HEK293 (cell line): Measurements from ENCODE around the gene ULBP3.

Experiments
- CTCF ChIA-PET: fragments of 350-600 bp; formaldehyde crosslinking; extraction: SDS; loops from one replicate; lab custom pipeline; 2021; ENCODE audit warnings: antibody characterized with exemption; lab: Yijun Ruan, JAX
- POLR2A ChIA-PET: fragments of 300-600 bp; formaldehyde crosslinking; extraction: SDS; loops from one replicate; lab custom pipeline; 2020; ENCODE audit warnings: antibody characterized with exemption, inconsistent platforms; lab: Yijun Ruan, JAX
- H3K27ac ChIP-seq: fragments of 200-500 bp; sonication (Bioruptor generic); 2 replicates; pipeline ENCODE4 v1.5.1; 2014; ENCODE audit warnings: low read depth, low read length, control low read depth, inconsistent platforms; ENCODE audit errors: extremely low read depth
- H3K36me3 ChIP-seq, 2 experiments: fragments of 200-500 bp in 1 of 2; sonication (Bioruptor generic) in 1 of 2; 1 replicate in 1 of 2; 2 replicates in 1 of 2; pipeline ENCODE4 v1.5.1; 2014 to 2017; ENCODE audit warnings: inconsistent platforms in 2 of 2, low read length in 2 of 2; ENCODE audit not compliant: control insufficient read depth in 2 of 2, insufficient read depth in 1 of 2
- H3K4me1 ChIP-seq: fragments of 200-500 bp; sonication (Bioruptor generic); 2 replicates; pipeline ENCODE4 v1.5.1; 2014; ENCODE audit warnings: mild to moderate bottlenecking, low read length, inconsistent platforms; ENCODE audit not compliant: control insufficient read depth, insufficient read depth
- H3K4me3 ChIP-seq: 2 replicates; pipeline ENCODE4 v1.5.1; 2011; ENCODE audit warnings: low read depth, mild to moderate bottlenecking, control low read depth, low read length, moderate library complexity
- H3K9me3 ChIP-seq: fragments of 200-500 bp; sonication (Bioruptor generic); 2 replicates; pipeline ENCODE4 v1.5.1; 2014; ENCODE audit warnings: low read depth, low read length, inconsistent platforms; ENCODE audit not compliant: control insufficient read depth, insufficient read depth
- GLI2 ChIP-seq: fragments of 450-650 bp; formaldehyde crosslinking; IDR thresholded peaks from 2 replicates; pipeline ENCODE4; 2017; ENCODE audit warnings: missing biosample characterization, missing genetic modification characterization, low read depth, borderline replicate concordance
- HOXA7 ChIP-seq: sonication (generic); formaldehyde crosslinking; IDR thresholded peaks from 2 replicates; pipeline ENCODE4 v1.8.1; 2022; ENCODE audit warnings: missing genetic modification reagents, borderline replicate concordance
- KLF10 ChIP-seq: fragments of 450-650 bp; IDR thresholded peaks from 2 replicates; pipeline ENCODE4 v1.5.1; 2018; ENCODE audit warnings: missing biosample characterization, mild to moderate bottlenecking, missing genetic modification characterization
- ZEB2 ChIP-seq: fragments of 450-650 bp; formaldehyde crosslinking; IDR thresholded peaks from 2 replicates; pipeline ENCODE4 v1.5.1; 2016; ENCODE audit warnings: missing biosample characterization, missing genetic modification characterization
- ZFP41 ChIP-seq: fragments of 450-650 bp; formaldehyde crosslinking; IDR thresholded peaks from 2 replicates; pipeline ENCODE4 v1.5.1; 2016; ENCODE audit warnings: missing biosample characterization, missing genetic modification characterization, borderline replicate concordance
- ZNF114 ChIP-seq: fragments of 450-650 bp; formaldehyde crosslinking; IDR thresholded peaks from 2 replicates; pipeline ENCODE4 v1.5.0; 2017; ENCODE audit warnings: missing biosample characterization, missing genetic modification characterization
- ZNF121 ChIP-seq: fragments of 450-650 bp; formaldehyde crosslinking; IDR thresholded peaks from 2 replicates; pipeline ENCODE4 v1.5.1; 2016; ENCODE audit warnings: missing biosample characterization, missing genetic modification characterization
- ZNF2 ChIP-seq: fragments of 450-650 bp; formaldehyde crosslinking; IDR thresholded peaks from 2 replicates; pipeline ENCODE4 v1.5.1; 2016; ENCODE audit warnings: missing biosample characterization, missing genetic modification characterization
- ZNF341 ChIP-seq: fragments of 450-650 bp; formaldehyde crosslinking; IDR thresholded peaks from 2 replicates; pipeline ENCODE4; 2016; ENCODE audit warnings: low read depth, missing biosample characterization, missing genetic modification characterization
- ZNF350 ChIP-seq: fragments of 450-650 bp; formaldehyde crosslinking; IDR thresholded peaks from 2 replicates; pipeline ENCODE4 v1.5.0; 2017; ENCODE audit warnings: missing biosample characterization, mild to moderate bottlenecking, missing genetic modification characterization
- ZNF404 ChIP-seq: fragments of 450-650 bp; formaldehyde crosslinking; IDR thresholded peaks from 2 replicates; pipeline ENCODE4 v1.5.1; 2017; ENCODE audit warnings: missing biosample characterization, missing genetic modification characterization
- ZNF416 ChIP-seq: fragments of 450-650 bp; formaldehyde crosslinking; IDR thresholded peaks from 2 replicates; pipeline ENCODE4 v1.5.1; 2016; ENCODE audit warnings: missing biosample characterization, missing genetic modification characterization
- ZNF514 ChIP-seq: fragments of 450-650 bp; formaldehyde crosslinking; IDR thresholded peaks from 2 replicates; pipeline ENCODE4 v1.5.1; 2016; ENCODE audit warnings: missing biosample characterization, missing genetic modification characterization
- ZSCAN16 ChIP-seq: fragments of 450-650 bp; formaldehyde crosslinking; IDR thresholded peaks from 2 replicates; pipeline ENCODE4 v1.5.1; 2016; ENCODE audit warnings: missing biosample characterization, missing genetic modification characterization
- TF ChIP-seq, protein P1 (sequence below): fragments of 450-650 bp; formaldehyde crosslinking; IDR thresholded peaks from 2 replicates; pipeline ENCODE4; 2016; ENCODE audit warnings: missing biosample characterization, missing genetic modification characterization
- TF ChIP-seq, protein P2 (sequence below): fragments of 450-650 bp; formaldehyde crosslinking; IDR thresholded peaks from 2 replicates; pipeline ENCODE4 v1.5.1; 2017; ENCODE audit warnings: missing biosample characterization, missing genetic modification characterization
- TF ChIP-seq, protein P3 (sequence below): fragments of 450-650 bp; formaldehyde crosslinking; IDR thresholded peaks from 2 replicates; pipeline ENCODE4 v1.5.1; 2017; ENCODE audit warnings: missing biosample characterization, mild to moderate bottlenecking, missing genetic modification characterization, moderate library complexity
- TF ChIP-seq, protein P4 (sequence below): fragments of 450-650 bp; formaldehyde crosslinking; IDR thresholded peaks from 2 replicates; pipeline ENCODE4 v1.5.0; 2017; ENCODE audit warnings: missing biosample characterization, missing genetic modification characterization, borderline replicate concordance
- TF ChIP-seq, protein P5 (sequence below): fragments of 450-650 bp; formaldehyde crosslinking; IDR thresholded peaks from 2 replicates; pipeline ENCODE4 v1.5.1; 2016; ENCODE audit warnings: missing biosample characterization, missing genetic modification characterization

Gene ULBP3

DNA sequence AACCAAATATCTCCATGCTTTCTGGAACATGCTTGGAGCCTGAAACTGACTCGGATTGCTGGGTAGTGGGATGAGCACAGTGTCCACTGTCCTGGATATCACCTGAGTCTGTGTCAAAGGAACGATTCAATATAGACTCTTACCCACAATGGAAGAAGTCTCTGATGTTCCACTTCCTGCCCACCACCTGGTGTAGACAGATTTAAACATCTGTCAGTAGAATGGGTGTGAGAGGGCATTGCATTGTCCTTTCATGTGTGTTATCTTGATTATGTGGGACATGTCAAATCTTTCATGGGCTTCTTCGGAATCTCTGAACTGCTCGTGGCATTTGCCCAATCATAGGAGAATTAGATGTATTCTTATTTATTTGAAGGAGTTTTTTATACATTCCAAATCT lies 20.8 kb downstream of the ULBP3 start:
- CTCF ChIA-PET, result no interaction called here
- Histone ChIP-seq H3K27ac (no peak overlapping the region), H3K4me3 (no peak overlapping the region)
- POLR2A ChIA-PET, result no interaction called here
- TF ChIP-seq, protein P1, sequence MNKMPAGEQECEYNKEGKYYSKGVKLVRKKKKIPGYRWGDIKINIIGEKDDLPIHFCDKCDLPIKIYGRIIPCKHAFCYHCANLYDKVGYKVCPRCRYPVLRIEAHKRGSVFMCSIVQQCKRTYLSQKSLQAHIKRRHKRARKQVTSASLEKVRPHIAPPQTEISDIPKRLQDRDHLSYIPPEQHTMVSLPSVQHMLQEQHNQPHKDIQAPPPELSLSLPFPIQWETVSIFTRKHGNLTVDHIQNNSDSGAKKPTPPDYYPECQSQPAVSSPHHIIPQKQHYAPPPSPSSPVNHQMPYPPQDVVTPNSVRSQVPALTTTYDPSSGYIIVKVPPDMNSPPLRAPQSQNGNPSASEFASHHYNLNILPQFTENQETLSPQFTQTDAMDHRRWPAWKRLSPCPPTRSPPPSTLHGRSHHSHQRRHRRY (tag by site-specific recombination), result no peak
- TF ChIP-seq ZEB2 (tag by site-specific recombination), result no peak
- no peak for TF ChIP-seq GLI2
- TF ChIP-seq, protein P2, sequence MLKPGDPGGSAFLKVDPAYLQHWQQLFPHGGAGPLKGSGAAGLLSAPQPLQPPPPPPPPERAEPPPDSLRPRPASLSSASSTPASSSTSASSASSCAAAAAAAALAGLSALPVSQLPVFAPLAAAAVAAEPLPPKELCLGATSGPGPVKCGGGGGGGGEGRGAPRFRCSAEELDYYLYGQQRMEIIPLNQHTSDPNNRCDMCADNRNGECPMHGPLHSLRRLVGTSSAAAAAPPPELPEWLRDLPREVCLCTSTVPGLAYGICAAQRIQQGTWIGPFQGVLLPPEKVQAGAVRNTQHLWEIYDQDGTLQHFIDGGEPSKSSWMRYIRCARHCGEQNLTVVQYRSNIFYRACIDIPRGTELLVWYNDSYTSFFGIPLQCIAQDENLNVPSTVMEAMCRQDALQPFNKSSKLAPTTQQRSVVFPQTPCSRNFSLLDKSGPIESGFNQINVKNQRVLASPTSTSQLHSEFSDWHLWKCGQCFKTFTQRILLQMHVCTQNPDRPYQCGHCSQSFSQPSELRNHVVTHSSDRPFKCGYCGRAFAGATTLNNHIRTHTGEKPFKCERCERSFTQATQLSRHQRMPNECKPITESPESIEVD, result no peak
- TF ChIP-seq ZNF350, result no peak
- TF ChIP-seq HOXA7 (CRISPR knock-in tag), result no peak
- TF ChIP-seq, protein P3, sequence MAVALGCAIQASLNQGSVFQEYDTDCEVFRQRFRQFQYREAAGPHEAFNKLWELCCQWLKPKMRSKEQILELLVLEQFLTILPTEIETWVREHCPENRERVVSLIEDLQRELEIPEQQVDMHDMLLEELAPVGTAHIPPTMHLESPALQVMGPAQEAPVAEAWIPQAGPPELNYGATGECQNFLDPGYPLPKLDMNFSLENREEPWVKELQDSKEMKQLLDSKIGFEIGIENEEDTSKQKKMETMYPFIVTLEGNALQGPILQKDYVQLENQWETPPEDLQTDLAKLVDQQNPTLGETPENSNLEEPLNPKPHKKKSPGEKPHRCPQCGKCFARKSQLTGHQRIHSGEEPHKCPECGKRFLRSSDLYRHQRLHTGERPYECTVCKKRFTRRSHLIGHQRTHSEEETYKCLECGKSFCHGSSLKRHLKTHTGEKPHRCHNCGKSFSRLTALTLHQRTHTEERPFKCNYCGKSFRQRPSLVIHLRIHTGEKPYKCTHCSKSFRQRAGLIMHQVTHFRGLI (tag by site-specific recombination), result no peak
- no peak for TF ChIP-seq ZNF341 (tag by site-specific recombination)
- TF ChIP-seq ZNF404 (tag by site-specific recombination), result no peak
- TF ChIP-seq ZFP41 (tag by site-specific recombination), result no peak
- TF ChIP-seq ZNF114, result no peak
- TF ChIP-seq, protein P4, sequence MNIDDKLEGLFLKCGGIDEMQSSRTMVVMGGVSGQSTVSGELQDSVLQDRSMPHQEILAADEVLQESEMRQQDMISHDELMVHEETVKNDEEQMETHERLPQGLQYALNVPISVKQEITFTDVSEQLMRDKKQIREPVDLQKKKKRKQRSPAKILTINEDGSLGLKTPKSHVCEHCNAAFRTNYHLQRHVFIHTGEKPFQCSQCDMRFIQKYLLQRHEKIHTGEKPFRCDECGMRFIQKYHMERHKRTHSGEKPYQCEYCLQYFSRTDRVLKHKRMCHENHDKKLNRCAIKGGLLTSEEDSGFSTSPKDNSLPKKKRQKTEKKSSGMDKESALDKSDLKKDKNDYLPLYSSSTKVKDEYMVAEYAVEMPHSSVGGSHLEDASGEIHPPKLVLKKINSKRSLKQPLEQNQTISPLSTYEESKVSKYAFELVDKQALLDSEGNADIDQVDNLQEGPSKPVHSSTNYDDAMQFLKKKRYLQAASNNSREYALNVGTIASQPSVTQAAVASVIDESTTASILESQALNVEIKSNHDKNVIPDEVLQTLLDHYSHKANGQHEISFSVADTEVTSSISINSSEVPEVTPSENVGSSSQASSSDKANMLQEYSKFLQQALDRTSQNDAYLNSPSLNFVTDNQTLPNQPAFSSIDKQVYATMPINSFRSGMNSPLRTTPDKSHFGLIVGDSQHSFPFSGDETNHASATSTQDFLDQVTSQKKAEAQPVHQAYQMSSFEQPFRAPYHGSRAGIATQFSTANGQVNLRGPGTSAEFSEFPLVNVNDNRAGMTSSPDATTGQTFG, result no peak
- TF ChIP-seq ZNF2 (tag by site-specific recombination), result no peak
- no peak for TF ChIP-seq ZSCAN16
- TF ChIP-seq ZNF416, result no peak
- TF ChIP-seq KLF10 (tag by site-specific recombination), result no peak
- TF ChIP-seq, protein P5, sequence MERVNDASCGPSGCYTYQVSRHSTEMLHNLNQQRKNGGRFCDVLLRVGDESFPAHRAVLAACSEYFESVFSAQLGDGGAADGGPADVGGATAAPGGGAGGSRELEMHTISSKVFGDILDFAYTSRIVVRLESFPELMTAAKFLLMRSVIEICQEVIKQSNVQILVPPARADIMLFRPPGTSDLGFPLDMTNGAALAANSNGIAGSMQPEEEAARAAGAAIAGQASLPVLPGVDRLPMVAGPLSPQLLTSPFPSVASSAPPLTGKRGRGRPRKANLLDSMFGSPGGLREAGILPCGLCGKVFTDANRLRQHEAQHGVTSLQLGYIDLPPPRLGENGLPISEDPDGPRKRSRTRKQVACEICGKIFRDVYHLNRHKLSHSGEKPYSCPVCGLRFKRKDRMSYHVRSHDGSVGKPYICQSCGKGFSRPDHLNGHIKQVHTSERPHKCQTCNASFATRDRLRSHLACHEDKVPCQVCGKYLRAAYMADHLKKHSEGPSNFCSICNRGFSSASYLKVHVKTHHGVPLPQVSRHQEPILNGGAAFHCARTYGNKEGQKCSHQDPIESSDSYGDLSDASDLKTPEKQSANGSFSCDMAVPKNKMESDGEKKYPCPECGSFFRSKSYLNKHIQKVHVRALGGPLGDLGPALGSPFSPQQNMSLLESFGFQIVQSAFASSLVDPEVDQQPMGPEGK (tag by site-specific recombination), result no peak
- no peak for TF ChIP-seq ZNF514 (tag by site-specific recombination)
- no peak for TF ChIP-seq ZNF121 (tag by site-specific recombination)
- TF ChIP-seq, all 188 proteins: peak for 0
- H3K36me3 ChIP-seq, result no peaks in the 10 kb centered on the region
- no peaks in the 10 kb centered on the region for H3K4me1 ChIP-seq
- no peaks in the 10 kb centered on the region for H3K9me3 ChIP-seq
